Activated B cell treated with CpG ODN at 0.5 μM for 24 hours (primary cell): Measurements from ENCODE around the gene PCDHGA1. TPM values are rescaled to one million over a fixed set of nuclear protein-coding genes. Genes with fewer than 3 reads are reported as not detected.

Experiments used
- ATAC-seq: fragments of 200-7000 bp; cut with Tn5 transposase; one replicate; pipeline ENCODE4 v1.10.0; 2021; ENCODE audit warnings: low read depth, mild to moderate bottlenecking, moderate library complexity
- CTCF ChIA-PET: fragments of 350-600 bp; sonication (Branson Sonifier 250); formaldehyde crosslinking; loops from one replicate; lab custom pipeline; 2021; ENCODE audit warnings: antibody characterized with exemption; lab: Charles Lee
- POLR2A ChIA-PET: fragments of 350-600 bp; sonication (Branson Sonifier 250); formaldehyde crosslinking; loops from one replicate; lab custom pipeline; 2021; ENCODE audit warnings: antibody characterized with exemption; lab: Charles Lee
- DNase-seq: peaks from one replicate; pipeline ENCODE4 v3.0.0; 2022
- H3K27ac Mint-ChIP-seq: one replicate; pipeline ENCODE4 v1.8.0; 2020; ENCODE audit warnings: mixed read lengths
- H3K27me3 Mint-ChIP-seq: one replicate; pipeline ENCODE4 v1.8.0; 2021; ENCODE audit warnings: mixed read lengths
- H3K36me3 Mint-ChIP-seq: one replicate; pipeline ENCODE4 v1.8.0; 2021; ENCODE audit warnings: low read depth, mixed read lengths
- H3K4me1 Mint-ChIP-seq: one replicate; pipeline ENCODE4 v1.8.0; 2021; ENCODE audit warnings: mixed read lengths
- H3K4me3 Mint-ChIP-seq: one replicate; pipeline ENCODE4 v1.8.0; 2020; ENCODE audit warnings: mild to moderate bottlenecking, mixed read lengths
- H3K9me3 Mint-ChIP-seq: one replicate; pipeline ENCODE4 v1.8.0; 2020; ENCODE audit warnings: mixed read lengths
- intact Hi-C: fragments of 100-400 bp; cut with micrococcal nuclease; formaldehyde crosslinking; loops from one replicate; pipeline ENCODE4 v1.15.1; 2024
- total RNA-seq: library from RNA; stranded (reverse); gene quantifications from 2 replicates; pipeline ENCODE4 v1.2.3, GENCODE V29; 2022
- TF ChIP-seq, protein P1 (sequence below): fragments of 200-600 bp; IDR thresholded peaks from one replicate; pipeline ENCODE4 v1.8.0; 2022; ENCODE audit warnings: antibody characterized with exemption, mild to moderate bottlenecking

PCDHGA1 gene
- total RNA-seq, 1 donor from 2014 or later: 0.29 TPM

DNA sequence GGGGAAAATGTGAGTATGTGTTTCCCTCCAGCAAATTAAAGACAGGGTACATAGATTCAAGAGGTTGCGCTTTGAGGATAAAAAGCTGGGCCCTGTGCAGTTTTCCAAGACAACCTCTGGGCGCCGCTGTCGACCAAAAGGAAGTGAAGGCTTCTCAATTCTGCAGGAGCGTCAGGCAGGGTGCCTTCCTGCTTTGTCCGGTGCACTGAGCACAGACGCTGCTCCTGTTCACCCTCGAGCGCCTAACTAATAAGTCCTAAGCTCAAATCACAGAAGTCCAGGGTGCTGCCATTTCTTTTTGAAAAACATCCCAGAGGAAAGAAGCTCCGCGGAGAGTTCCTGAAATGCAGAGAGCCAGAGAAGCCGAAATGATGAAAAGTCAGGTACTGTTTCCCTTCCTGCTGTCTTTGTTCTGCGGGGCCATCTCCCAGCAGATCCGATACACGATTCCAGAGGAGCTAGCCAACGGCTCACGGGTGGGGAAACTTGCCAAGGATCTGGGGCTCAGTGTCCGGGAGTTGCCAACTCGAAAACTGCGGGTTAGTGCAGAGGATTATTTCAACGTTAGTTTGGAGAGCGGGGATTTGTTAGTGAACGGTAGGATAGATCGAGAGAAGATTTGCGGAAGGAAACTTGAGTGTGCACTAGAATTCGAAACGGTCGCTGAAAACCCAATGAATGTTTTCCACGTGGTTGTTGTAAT, 19.8 kb downstream of the PCDHGA1 start, which contains the start of gene PCDHGB1:
TSS of gene PCDHGB1 (plus strand) at position 183 of the 703 bp plus-strand sequence. CDS start at position 345, 162 bp downstream.
- ChIA-PET POLR2A (no interaction called here), CTCF (interaction anchor here (0.9 to 2.5 kb wide), 3 partner anchors 20 to 214 kb away, joined by 3 to 8 read pairs (median 3); partner anchors contain the start of gene PCDHGB3)
- TF ChIP-seq, protein P1, sequence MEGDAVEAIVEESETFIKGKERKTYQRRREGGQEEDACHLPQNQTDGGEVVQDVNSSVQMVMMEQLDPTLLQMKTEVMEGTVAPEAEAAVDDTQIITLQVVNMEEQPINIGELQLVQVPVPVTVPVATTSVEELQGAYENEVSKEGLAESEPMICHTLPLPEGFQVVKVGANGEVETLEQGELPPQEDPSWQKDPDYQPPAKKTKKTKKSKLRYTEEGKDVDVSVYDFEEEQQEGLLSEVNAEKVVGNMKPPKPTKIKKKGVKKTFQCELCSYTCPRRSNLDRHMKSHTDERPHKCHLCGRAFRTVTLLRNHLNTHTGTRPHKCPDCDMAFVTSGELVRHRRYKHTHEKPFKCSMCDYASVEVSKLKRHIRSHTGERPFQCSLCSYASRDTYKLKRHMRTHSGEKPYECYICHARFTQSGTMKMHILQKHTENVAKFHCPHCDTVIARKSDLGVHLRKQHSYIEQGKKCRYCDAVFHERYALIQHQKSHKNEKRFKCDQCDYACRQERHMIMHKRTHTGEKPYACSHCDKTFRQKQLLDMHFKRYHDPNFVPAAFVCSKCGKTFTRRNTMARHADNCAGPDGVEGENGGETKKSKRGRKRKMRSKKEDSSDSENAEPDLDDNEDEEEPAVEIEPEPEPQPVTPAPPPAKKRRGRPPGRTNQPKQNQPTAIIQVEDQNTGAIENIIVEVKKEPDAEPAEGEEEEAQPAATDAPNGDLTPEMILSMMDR: no peak
- no peaks in the 10 kb centered on the region for H3K36me3 Mint-ChIP-seq
- peaks cover 14% of the 10 kb centered on the region for H3K9me3 Mint-ChIP-seq
- H3K27me3 Mint-ChIP-seq: peaks cover 46% of the 10 kb centered on the region
- peak within 1 kb of the TSS; percentile 57 for H3K4me3 Mint-ChIP-seq
- no peaks in the 10 kb centered on the region for H3K4me1 Mint-ChIP-seq
- DNase-seq (no peak), ATAC-seq (no peak)
- intact Hi-C loops: no loop called here
- H3K27ac Mint-ChIP-seq: no peak within 1 kb of the TSS

DNA sequence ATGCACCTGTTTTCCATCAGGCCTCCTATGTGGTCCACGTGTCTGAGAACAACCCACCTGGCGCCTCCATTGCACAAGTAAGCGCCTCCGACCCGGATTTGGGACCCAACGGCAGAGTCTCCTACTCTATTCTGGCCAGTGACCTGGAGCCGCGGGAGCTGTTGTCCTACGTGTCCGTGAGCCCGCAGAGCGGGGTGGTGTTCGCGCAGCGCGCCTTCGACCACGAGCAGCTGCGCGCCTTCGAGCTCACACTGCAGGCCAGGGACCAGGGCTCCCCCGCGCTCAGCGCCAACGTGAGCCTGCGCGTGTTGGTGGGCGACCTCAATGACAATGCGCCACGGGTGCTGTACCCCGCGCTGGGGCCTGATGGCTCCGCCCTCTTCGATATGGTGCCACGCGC, 21.3 kb downstream of the PCDHGA1 start:
- TF ChIP-seq, protein P1: no peak
- no peak for ATAC-seq
- Mint-ChIP-seq H3K9me3 (peaks cover 13% of the 10 kb centered on the region), H3K4me3 (no peak overlapping the region), H3K36me3 (no peaks in the 10 kb centered on the region), H3K27ac (no peak overlapping the region), H3K27me3 (peaks cover 56% of the 10 kb centered on the region), H3K4me1 (no peaks in the 10 kb centered on the region)
- ChIA-PET CTCF (interaction anchor here (1.2 to 2.5 kb wide), 2 partner anchors 31 to 212 kb away, joined by 3 to 8 read pairs; partner anchors contain the start of gene TAF7), POLR2A (no interaction called here)
- no peak for DNase-seq
- intact Hi-C loops: no loop called here

DNA sequence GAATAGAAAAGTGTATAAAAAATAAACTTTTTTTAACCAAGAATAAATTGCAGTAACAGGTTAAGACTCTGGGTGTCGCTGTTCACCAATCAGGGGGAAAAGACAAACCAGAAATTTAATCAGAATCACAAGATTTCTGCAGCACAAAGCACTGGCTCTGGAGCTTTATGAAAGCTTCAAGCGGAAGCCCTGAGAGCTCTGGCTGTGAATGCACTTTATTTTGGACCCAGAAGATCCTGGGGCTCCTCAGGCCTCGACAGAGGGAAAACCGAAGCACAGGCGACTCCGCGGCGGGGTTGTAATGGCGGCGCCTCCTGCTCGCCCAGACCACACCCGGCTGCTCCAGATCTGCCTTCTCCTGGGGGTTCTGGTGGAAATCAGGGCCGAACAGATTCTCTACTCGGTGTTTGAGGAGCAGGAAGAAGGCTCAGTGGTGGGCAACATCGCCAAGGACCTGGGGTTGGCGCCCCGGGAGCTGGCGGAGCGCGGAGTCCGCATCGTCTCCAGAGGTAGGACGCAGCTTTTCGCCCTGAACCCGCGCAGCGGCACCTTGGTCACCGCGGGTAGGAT, 24.7 kb downstream of the PCDHGA1 start, which contains the start of gene PCDHGA4:
TSS of gene PCDHGA4 (plus strand) at position 122 of the 570 bp plus-strand sequence. CDS start at position 209, 87 bp downstream.
- Mint-ChIP-seq H3K9me3 (peaks cover 18% of the 10 kb centered on the region), H3K4me1 (no peaks in the 10 kb centered on the region), H3K36me3 (peaks cover 2% of the 10 kb centered on the region), H3K27ac (no peak within 1 kb of the TSS), H3K4me3 (no peak within 1 kb of the TSS), H3K27me3 (peaks cover 58% of the 10 kb centered on the region)
- ATAC-seq: no peak
- TF ChIP-seq, protein P1: no peak
- CTCF ChIA-PET: interaction anchor here (1.3 kb wide), 1 partner anchor 209 kb away, joined by 5 read pairs; no protein-coding TSS in a partner anchor
- intact Hi-C loops: no loop called here
- DNase-seq: no peak
- POLR2A ChIA-PET: no interaction called here

DNA sequence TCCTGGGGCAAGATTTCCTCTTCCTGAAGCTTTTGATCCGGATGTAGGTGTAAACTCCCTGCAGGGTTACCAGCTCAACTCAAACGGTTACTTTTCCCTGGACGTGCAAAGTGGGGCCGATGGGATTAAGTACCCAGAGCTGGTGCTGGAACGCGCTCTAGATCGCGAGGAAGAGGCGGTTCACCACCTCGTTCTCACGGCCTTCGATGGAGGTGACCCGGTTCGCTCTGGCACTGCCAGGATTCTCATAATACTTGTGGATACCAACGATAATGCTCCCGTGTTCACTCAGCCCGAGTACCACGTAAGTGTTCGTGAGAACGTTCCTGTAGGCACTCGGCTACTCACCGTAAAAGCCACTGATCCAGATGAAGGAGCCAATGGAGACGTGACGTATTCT, 25.3 kb downstream of the PCDHGA1 start:
- H3K4me1 Mint-ChIP-seq: no peaks in the 10 kb centered on the region
- peaks cover 19% of the 10 kb centered on the region for H3K9me3 Mint-ChIP-seq
- intact Hi-C loops: no loop called here
- DNase-seq (no peak), ATAC-seq (no peak)
- H3K27ac Mint-ChIP-seq: no peak overlapping the region
- CTCF ChIA-PET: interaction anchor here (1.3 kb wide), 1 partner anchor 208 kb away, joined by 5 read pairs; no protein-coding TSS in a partner anchor
- TF ChIP-seq, protein P1: no peak
- no peak overlapping the region for H3K4me3 Mint-ChIP-seq
- peaks cover 2% of the 10 kb centered on the region for H3K36me3 Mint-ChIP-seq
- POLR2A ChIA-PET: no interaction called here
- peaks cover 59% of the 10 kb centered on the region for H3K27me3 Mint-ChIP-seq

DNA sequence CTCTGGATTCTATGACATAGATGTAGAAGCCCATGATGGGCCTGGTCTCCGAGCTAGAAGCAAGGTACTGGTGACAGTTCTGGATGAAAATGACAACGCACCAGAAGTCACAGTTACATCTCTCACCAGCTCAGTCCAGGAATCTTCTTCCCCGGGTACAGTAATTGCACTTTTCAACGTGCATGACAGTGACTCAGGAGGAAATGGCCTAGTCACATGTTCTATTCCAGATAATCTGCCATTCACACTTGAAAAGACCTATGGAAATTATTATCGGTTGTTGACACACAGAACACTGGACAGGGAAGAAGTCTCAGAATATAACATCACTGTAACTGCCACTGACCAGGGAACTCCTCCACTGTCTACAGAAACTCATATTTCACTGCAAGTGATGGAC, 25.8 kb downstream of the PCDHGA1 start:
- Mint-ChIP-seq H3K9me3 (peaks cover 22% of the 10 kb centered on the region), H3K27me3 (peaks cover 60% of the 10 kb centered on the region), H3K4me3 (no peak overlapping the region), H3K27ac (no peak overlapping the region), H3K4me1 (no peaks in the 10 kb centered on the region), H3K36me3 (peaks cover 4% of the 10 kb centered on the region)
- ChIA-PET POLR2A (no interaction called here), CTCF (interaction anchor here (1.3 kb wide), 1 partner anchor 208 kb away, joined by 5 read pairs; no protein-coding TSS in a partner anchor)
- DNase-seq (no peak), ATAC-seq (no peak)
- intact Hi-C loops: no loop called here
- TF ChIP-seq, protein P1: no peak
